Stimulated activated CD4-positive, alpha-beta T cell treated with anti-CD3 and anti-CD28 coated beads, Interleukin-15, amount 100 ng/mL, for 1 hour (primary cell): ENCODE data around the gene DDRGK1.
"Not testable (repeated sequence)": the region's sequence is repeated elsewhere in the genome, so short reads cannot be mapped to it uniquely, and the experiment has no call there.

Experiments used
- DNase-seq, 2 donors: peaks; one replicate each; pipeline ENCODE4 v3.0.0-alpha.2; 2020; ENCODE audit warnings: low read depth in 1 of 2, low spot score in 1 of 2

The DDRGK1 gene

GRCh38 chr20:3218307-3218988, 14.0 kb upstream of the DDRGK1 start:
- DNase-seq, result peak; percentile 54 to 69

GRCh38 chr20:3215359-3215917, 11.0 kb upstream of the DDRGK1 start:
- not testable (repeated sequence) for DNase-seq

GRCh38 chr20:3213226-3213625, 8.7 kb upstream of the DDRGK1 start:
- DNase-seq, result no peak

- DNase-seq, result no peak
These were observed 5.9 kb upstream of the DDRGK1 start for GRCh38 chr20:3210346-3210745.

- no peak for DNase-seq
These were observed 5.5 kb upstream of the DDRGK1 start for GRCh38 chr20:3209946-3210317.

- DNase-seq, result peak; percentile 21 to 43
These were observed 4.9 kb upstream of the DDRGK1 start, which contains the start of gene ITPA for GRCh38 chr20:3209257-3209945. Gene ITPA, plus strand, starts transcription at chr20:3209498. Its CDS starts 54 bp downstream, at chr20:3209552.

GRCh38 chr20:3208786-3209256, 4.3 kb upstream of the DDRGK1 start:
- no peak for DNase-seq

- no peak for DNase-seq
These were observed 963 bp downstream of the DDRGK1 start for GRCh38 chr20:3203315-3204123.

- no peak for DNase-seq
These were observed 1.5 kb downstream of the DDRGK1 start for GRCh38 chr20:3202965-3203314.

- DNase-seq, result no peak
These were observed 4.3 kb downstream of the DDRGK1 start for GRCh38 chr20:3199976-3200755.

GRCh38 chr20:3199206-3199605, 5.3 kb downstream of the DDRGK1 start:
- DNase-seq, result no peak

- DNase-seq, result no peak
These were observed 8.8 kb downstream of the DDRGK1 start for GRCh38 chr20:3195590-3196237.

GRCh38 chr20:3194617-3195280, 9.7 kb downstream of the DDRGK1 start:
- DNase-seq, result no peak

GRCh38 chr20:3193806-3194616, 10.5 kb downstream of the DDRGK1 start:
- DNase-seq, result no peak

- no peak for DNase-seq
These were observed 12.1 kb downstream of the DDRGK1 start for GRCh38 chr20:3192226-3193015.

GRCh38 chr20:3190681-3191111, 13.8 kb downstream of the DDRGK1 start:
- DNase-seq, result no peak

GRCh38 chr20:3189561-3190131, 14.8 kb downstream of the DDRGK1 start:
- no peak for DNase-seq
